HG03025 (cell line): Measurements from ENCODE around the gene NFATC1.

Source experiments
- ATAC-seq: cut with Tn5 transposase; IDR thresholded peaks from one replicate; pipeline ENCODE4 v1.9.1; 2021; ENCODE audit warnings: mild to moderate bottlenecking, moderate library complexity; ENCODE audit not compliant: unreplicated experiment, low FRiP score

Gene NFATC1

GRCh38 chr18:79558196-79558932 is 162.6 kb downstream of the NFATC1 start:
- ATAC-seq: no peak

- no peak for ATAC-seq
Measured at GRCh38 chr18:79558933-79559416, 163.2 kb downstream of the NFATC1 start.

- no peak for ATAC-seq
Measured at GRCh38 chr18:79559436-79559835, 163.7 kb downstream of the NFATC1 start.

GRCh38 chr18:79560042-79560860 is 164.5 kb downstream of the NFATC1 start:
- ATAC-seq: no peak

GRCh38 chr18:79560861-79561210 is 165.1 kb downstream of the NFATC1 start:
- ATAC-seq: no peak

- ATAC-seq: no peak
Measured at GRCh38 chr18:79563949-79564348, 168.2 kb downstream of the NFATC1 start.

- no peak for ATAC-seq
Measured at GRCh38 chr18:79564441-79564840, 168.7 kb downstream of the NFATC1 start.

- ATAC-seq: no peak
Measured at GRCh38 chr18:79566771-79567431, 171.2 kb downstream of the NFATC1 start.

GRCh38 chr18:79567481-79568147 is 171.9 kb downstream of the NFATC1 start:
- ATAC-seq: no peak

- no peak for ATAC-seq
Measured at GRCh38 chr18:79568543-79569205, 172.9 kb downstream of the NFATC1 start.

- ATAC-seq: no peak
Measured at GRCh38 chr18:79569720-79570119, 174.0 kb downstream of the NFATC1 start.

GRCh38 chr18:79570266-79571201 is 174.8 kb downstream of the NFATC1 start:
- no peak for ATAC-seq

- no peak for ATAC-seq
Measured at GRCh38 chr18:79571211-79572092, 175.7 kb downstream of the NFATC1 start.

- no peak for ATAC-seq
Measured at GRCh38 chr18:79572093-79572780, 176.5 kb downstream of the NFATC1 start.

- no peak for ATAC-seq
Measured at GRCh38 chr18:79572848-79573451, 177.2 kb downstream of the NFATC1 start.

GRCh38 chr18:79573921-79574491 is 178.3 kb downstream of the NFATC1 start:
- no peak for ATAC-seq
